GM18873 (cell line): ENCODE results near the gene KRTAP1-4.
"Not testable (repeated sequence)": the region's sequence is repeated elsewhere in the genome, so short reads cannot be mapped to it uniquely, and the experiment has no call there.

Experiments used
- ATAC-seq: cut with Tn5 transposase; IDR thresholded peaks from one replicate; pipeline ENCODE4 v1.9.1; 2021; ENCODE audit warnings: mild to moderate bottlenecking, moderate library complexity, moderate number of reproducible peaks; ENCODE audit not compliant: unreplicated experiment, low FRiP score

The KRTAP1-4 gene

DNA sequence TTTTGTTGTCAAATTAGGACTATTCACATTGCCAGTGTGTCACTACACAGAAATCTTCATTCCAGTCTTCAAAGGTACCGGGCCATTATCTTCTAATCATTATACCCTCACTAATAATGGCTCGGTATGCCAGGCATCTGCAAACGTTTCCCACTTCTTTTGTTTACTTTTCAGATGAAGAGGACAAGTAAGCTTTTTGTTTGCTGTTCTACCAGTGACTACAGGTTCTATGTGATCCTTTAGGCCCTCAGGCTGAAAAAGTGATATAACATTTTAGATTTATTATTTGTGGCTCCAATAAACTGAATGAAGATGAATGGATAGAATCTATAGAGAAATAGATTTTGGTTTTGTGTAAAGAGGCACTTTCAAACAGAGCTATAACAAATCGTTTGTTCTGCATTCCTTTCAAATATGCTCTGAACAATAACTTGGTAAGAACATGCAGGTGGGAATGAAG lies 20.7 kb downstream of the KRTAP1-4 start:
- no peak for ATAC-seq

GRCh38 chr17:41008811-41009210 lies 21.2 kb downstream of the KRTAP1-4 start, which contains the start of gene KRTAP3-1:
Gene KRTAP3-1 (minus strand): TSS chr17:41009128. CDS start chr17:41009074, 54 bp downstream.
- ATAC-seq = no peak

DNA sequence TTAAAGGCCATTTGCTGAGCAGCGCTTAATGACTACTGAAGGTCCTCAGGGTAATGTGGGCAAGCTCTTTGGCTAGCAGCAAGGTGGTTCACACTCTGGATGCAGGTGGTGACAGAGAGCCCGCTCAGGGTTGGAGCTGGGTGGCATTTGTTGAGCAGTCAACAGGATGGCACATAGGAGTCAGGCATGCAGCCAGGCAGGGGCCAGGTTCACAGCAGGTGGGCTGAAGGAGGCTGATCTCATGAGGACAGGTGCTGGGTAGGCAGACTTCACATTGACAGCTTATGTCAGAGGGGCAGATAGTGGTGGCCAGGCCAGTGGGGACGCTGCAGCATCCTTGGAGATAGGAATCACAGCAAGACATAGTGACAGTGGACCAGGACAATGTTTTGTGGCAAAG lies 25.6 kb downstream of the KRTAP1-4 start:
- no peak for ATAC-seq

DNA sequence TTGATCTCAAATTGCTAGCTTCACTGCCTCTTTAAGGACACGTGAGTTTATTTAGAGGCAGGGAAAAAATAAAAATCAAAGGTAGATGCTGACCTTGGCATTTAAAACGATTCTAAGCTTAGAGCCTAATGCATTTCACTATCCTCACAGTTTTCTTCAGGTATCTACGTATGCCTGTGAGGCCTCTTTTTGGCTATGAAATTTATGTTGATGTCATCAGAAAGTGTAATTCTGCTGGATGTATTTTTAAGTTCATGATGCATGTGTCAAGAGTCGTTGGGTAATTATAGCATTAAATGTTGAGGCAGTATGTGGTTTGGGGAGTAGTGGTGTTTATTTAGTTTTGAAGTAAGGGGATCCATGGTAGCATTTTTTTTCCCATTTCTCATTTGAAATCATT lies 26.1 kb downstream of the KRTAP1-4 start:
- no peak for ATAC-seq

DNA sequence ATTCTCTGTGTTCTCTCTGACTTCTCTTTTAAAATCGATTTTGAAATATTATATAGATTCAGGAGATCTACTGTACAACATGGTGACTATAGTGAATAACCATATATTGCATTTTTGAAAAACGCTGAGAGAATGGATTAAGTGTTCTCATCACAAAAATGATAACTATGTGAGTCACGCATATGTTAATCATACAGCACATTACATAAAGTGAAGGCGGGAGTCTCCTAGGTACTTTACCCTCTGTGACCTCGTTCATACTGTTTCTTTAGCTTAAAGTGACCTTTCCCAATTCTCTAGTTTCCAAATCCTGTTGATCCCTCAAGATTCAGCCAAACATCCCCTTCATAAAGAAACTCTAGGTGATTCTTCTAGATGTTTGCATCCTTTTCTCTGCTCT lies 27.2 kb downstream of the KRTAP1-4 start:
- ATAC-seq = no peak

GRCh38 chr17:41001795-41002194 lies 28.2 kb downstream of the KRTAP1-4 start:
- ATAC-seq = no peak

DNA sequence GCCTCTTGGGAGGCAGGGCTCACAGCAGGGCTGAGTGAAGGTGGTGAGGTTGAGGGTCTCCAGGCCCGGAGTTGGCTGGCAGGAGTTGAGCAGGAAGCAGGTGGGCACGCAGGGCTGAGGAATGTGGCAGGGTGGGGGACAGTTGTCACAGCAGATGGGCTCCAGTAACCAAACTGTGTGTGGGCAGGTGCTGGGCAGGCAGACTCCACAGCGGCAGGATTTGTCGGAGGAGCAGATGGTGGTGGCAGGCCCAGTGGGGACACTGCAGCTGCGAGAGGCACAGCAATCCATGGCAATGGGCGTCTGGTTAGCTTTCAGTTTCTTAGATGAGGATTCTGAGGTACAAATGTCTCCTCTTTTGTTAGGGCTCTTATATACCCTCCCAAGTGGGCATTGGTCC lies 30.4 kb downstream of the KRTAP1-4 start, which contains the start of gene KRTAP3-2:
TSS of gene KRTAP3-2 (minus strand) at position 344 of the 400 bp plus-strand sequence. CDS start at position 291, 53 bp downstream.
- not testable (repeated sequence) for ATAC-seq

- ATAC-seq = no peak
Measured at GRCh38 chr17:40997361-40997760, 32.6 kb downstream of the KRTAP1-4 start.

- ATAC-seq = no peak
Measured at GRCh38 chr17:40996829-40997228, 33.2 kb downstream of the KRTAP1-4 start.

DNA sequence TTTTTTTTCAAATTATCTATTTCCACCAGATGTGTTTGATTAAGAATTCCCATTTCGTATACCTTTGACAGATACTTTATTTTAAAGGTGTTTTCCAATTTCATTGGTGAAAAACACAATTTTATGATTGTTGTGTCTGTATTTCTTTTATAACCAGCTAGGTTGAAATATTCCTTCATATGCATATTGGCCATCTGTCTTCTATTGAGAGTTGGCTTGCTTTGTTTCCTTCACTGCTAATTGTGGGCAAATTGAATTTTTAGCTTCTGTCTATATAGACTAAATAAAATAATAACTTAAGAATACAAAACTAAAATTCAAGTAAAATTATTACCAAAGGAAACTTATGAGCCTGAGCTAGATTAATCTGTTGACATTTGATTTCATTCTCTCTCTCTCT lies 34.9 kb downstream of the KRTAP1-4 start:
- no peak for ATAC-seq

- no peak for ATAC-seq
Measured at GRCh38 chr17:40993839-40994238, 36.2 kb downstream of the KRTAP1-4 start, which contains the start of gene KRTAP3-3. Gene KRTAP3-3 (minus strand): TSS chr17:40994164. CDS start chr17:40994097, 67 bp downstream.

GRCh38 chr17:40993084-40993483 lies 36.9 kb downstream of the KRTAP1-4 start:
- ATAC-seq = no peak

- no peak for ATAC-seq
Measured at GRCh38 chr17:40992666-40993065, 37.3 kb downstream of the KRTAP1-4 start.

GRCh38 chr17:40986920-40987319 lies 43.1 kb downstream of the KRTAP1-4 start:
- no peak for ATAC-seq

GRCh38 chr17:40984226-40984625 lies 45.8 kb downstream of the KRTAP1-4 start, which contains the start of gene KRT40:
Gene KRT40 (minus strand): TSS chr17:40984326. CDS start chr17:40984273, 53 bp downstream.
- ATAC-seq = no peak

DNA sequence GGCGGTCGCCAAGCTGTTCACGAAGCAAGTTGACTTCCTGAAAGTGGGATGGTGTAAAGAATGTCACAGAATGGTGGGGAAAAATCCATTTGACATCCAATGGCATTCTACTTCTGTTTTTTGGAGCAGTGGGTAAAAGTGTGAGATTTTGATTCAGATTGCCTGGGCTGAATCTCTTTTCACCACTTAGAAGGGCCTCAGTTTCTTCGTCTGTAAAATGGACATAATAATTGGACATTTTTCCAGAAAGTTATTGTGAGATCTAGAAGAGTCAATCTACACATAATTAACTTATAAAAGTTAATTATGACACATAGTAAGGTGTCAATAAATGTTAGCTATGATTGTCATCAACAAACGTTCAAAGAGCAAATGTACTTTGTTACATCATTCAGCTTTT lies 48.9 kb downstream of the KRTAP1-4 start:
- ATAC-seq = no peak

GRCh38 chr17:40980596-40980995 lies 49.4 kb downstream of the KRTAP1-4 start:
- ATAC-seq = no peak

DNA sequence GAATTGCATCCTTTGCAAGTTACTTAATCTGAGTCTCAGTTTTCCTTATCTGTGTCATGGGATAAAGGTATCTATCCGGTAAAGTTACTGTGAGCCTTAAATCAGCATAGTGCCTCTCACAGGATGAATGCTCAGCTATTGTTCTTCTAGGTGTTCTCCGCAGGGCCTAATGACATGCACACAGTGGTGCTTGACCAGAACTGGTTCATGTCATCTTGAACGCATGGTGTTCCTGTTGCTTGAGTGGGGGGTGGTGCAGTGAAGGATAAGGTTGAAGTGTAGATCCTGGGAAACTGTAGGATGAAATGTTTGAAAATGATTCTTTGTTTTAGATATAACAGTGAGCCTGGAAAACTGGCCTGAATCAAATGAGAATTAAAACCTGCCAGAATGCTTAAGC lies 49.9 kb downstream of the KRTAP1-4 start:
- ATAC-seq = no peak
